Calu3 (cell line): Measurements from ENCODE around the gene SLC9A4. TPM values are rescaled to one million over a fixed set of nuclear protein-coding genes. Genes with fewer than 3 reads are reported as not detected.

Experiments used
- BruUV-seq: library from RNA; stranded (reverse); fragments of 400-500 nt; replicated peaks from 2 replicates; lab custom pipeline; 2021; lab: Mats Ljungman, UMichigan
- CTCF ChIA-PET: fragments of 300-600 bp; sonication (Branson Sonifier 250); formaldehyde crosslinking; loops from one replicate; lab custom pipeline; 2022; ENCODE audit warnings: antibody characterized with exemption; lab: Charles Lee
- DNase-seq: peaks from one replicate; pipeline ENCODE4 v3.0.0; 2022
- H3K27ac Mint-ChIP-seq: one replicate; pipeline ENCODE4 v1.8.0; 2022; ENCODE audit warnings: mixed read lengths; ENCODE audit not compliant: unreplicated experiment
- H3K27me3 Mint-ChIP-seq: one replicate; pipeline ENCODE4 v1.8.0; 2022; ENCODE audit warnings: mixed read lengths; ENCODE audit not compliant: unreplicated experiment
- H3K36me3 Mint-ChIP-seq: one replicate; pipeline ENCODE4 v1.8.0; 2022; ENCODE audit warnings: mild to moderate bottlenecking, moderate library complexity, mixed read lengths; ENCODE audit not compliant: insufficient read depth, unreplicated experiment
- H3K4me1 Mint-ChIP-seq: one replicate; pipeline ENCODE4 v1.8.0; 2022; ENCODE audit warnings: mild to moderate bottlenecking, low read depth, mixed read lengths; ENCODE audit not compliant: unreplicated experiment
- H3K4me3 Mint-ChIP-seq: one replicate; pipeline ENCODE4 v1.8.0; 2022; ENCODE audit warnings: mild to moderate bottlenecking, low read depth, moderate library complexity, mixed read lengths; ENCODE audit not compliant: unreplicated experiment
- H3K9me3 Mint-ChIP-seq: one replicate; pipeline ENCODE4 v1.8.0; 2022; ENCODE audit warnings: low read depth, mixed read lengths; ENCODE audit not compliant: unreplicated experiment
- intact Hi-C: fragments of 100-400 bp; cut with micrococcal nuclease; formaldehyde crosslinking; loops from one replicate; pipeline ENCODE4 v1.10.0; 2022; ENCODE audit not compliant: unreplicated experiment
- total RNA-seq: library from RNA; stranded (reverse); gene quantifications from 2 replicates; pipeline ENCODE4 v1.2.3, GENCODE V29; 2022
- TF ChIP-seq, protein P1 (sequence below): fragments of 200-600 bp; IDR thresholded peaks from one replicate; pipeline ENCODE4 v1.8.0; 2022; ENCODE audit warnings: antibody characterized with exemption; ENCODE audit not compliant: unreplicated experiment

SLC9A4 gene
- total RNA-seq, 1 experiment from 2014 or later = 0.12 TPM

DNA sequence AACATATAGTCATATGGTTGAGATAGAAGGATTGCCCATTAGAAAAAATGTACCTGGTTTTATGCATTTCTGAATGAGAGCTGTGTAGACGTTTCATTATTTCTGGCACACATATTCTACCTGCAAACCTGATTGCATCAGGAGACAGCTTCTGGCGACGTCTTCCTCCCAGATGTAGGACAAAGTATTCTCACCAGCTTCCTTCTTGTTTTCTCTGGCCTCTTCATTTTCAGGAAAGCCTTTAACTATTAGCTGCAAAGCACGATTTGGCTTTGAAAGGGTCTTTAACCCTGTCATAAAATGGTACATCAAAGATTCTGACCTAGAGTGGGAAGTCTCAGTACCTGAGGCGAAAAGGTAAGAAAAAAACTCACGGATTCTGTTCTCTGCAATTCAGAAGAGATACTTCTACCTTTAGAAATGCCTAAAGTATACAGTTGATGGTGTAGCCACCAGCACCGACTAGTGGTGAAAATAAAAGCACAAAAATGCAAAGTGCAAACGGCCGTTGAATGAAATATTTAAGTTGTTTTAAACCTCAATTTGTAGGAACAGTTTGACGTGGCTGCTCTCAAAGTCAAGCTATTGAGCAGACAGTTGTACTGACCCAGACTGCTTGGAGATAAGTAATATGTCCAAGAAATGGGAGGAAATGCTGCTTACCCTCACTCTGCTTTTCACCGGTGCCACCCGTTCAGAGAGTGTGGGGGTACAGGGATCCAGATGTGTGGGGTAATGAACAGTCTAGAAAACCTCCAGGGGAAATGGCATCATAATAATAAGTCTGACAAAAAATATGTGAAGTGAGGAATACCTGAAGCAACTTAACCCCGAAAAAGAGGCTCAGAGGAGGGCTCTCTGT lies 29.8 kb upstream of the SLC9A4 start:
- CTCF ChIA-PET = interaction anchor here (0.5 to 1.3 kb wide), 3 partner anchors 25 to 202 kb away, joined by 5 read pairs; no protein-coding TSS in a partner anchor
- H3K9me3 Mint-ChIP-seq = no peaks in the 10 kb centered on the region
- no peaks in the 10 kb centered on the region for H3K36me3 Mint-ChIP-seq
- intact Hi-C loops = loop anchor here (1.0 to 10.0 kb wide), 7 partner anchors 86 to 1028 kb away; partner anchors contain the start of gene IL18R1
- H3K27me3 Mint-ChIP-seq = no peaks in the 10 kb centered on the region
- peak; percentile 16 for DNase-seq
- TF ChIP-seq, protein P1, sequence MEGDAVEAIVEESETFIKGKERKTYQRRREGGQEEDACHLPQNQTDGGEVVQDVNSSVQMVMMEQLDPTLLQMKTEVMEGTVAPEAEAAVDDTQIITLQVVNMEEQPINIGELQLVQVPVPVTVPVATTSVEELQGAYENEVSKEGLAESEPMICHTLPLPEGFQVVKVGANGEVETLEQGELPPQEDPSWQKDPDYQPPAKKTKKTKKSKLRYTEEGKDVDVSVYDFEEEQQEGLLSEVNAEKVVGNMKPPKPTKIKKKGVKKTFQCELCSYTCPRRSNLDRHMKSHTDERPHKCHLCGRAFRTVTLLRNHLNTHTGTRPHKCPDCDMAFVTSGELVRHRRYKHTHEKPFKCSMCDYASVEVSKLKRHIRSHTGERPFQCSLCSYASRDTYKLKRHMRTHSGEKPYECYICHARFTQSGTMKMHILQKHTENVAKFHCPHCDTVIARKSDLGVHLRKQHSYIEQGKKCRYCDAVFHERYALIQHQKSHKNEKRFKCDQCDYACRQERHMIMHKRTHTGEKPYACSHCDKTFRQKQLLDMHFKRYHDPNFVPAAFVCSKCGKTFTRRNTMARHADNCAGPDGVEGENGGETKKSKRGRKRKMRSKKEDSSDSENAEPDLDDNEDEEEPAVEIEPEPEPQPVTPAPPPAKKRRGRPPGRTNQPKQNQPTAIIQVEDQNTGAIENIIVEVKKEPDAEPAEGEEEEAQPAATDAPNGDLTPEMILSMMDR = peak; percentile 28
- no peak overlapping the region for H3K4me3 Mint-ChIP-seq
- H3K4me1 Mint-ChIP-seq = no peaks in the 10 kb centered on the region
- no peak overlapping the region for H3K27ac Mint-ChIP-seq
- no TSS peak for BruUV-seq

- DNase-seq = no peak
- BruUV-seq = no TSS peak
- intact Hi-C loops = loop anchor here (5.0 to 10.0 kb wide), 5 partner anchors 87 to 1029 kb away; partner anchors contain the start of gene IL18R1
- Mint-ChIP-seq H3K27me3 (no peaks in the 10 kb centered on the region), H3K4me1 (no peaks in the 10 kb centered on the region), H3K27ac (no peak overlapping the region), H3K9me3 (no peaks in the 10 kb centered on the region), H3K4me3 (no peak overlapping the region), H3K36me3 (no peaks in the 10 kb centered on the region)
- CTCF ChIA-PET = no interaction called here
- TF ChIP-seq, protein P1 = no peak
These were observed 28.8 kb upstream of the SLC9A4 start for GRCh38 chr2:102444233-102444632.

- H3K4me1 Mint-ChIP-seq = no peaks in the 10 kb centered on the region
- CTCF ChIA-PET = no interaction called here
- no peaks in the 10 kb centered on the region for H3K9me3 Mint-ChIP-seq
- BruUV-seq = no TSS peak
- TF ChIP-seq, protein P1 = no peak
- intact Hi-C loops = loop anchor here (10.0 kb wide), 3 partner anchors 258 to 1032 kb away; no protein-coding TSS in a partner anchor
- H3K27me3 Mint-ChIP-seq = no peaks in the 10 kb centered on the region
- H3K4me3 Mint-ChIP-seq = no peak overlapping the region
- DNase-seq = no peak
- H3K27ac Mint-ChIP-seq = no peak overlapping the region
- H3K36me3 Mint-ChIP-seq = no peaks in the 10 kb centered on the region
These were observed 26.1 kb upstream of the SLC9A4 start for GRCh38 chr2:102446936-102447335.

DNA sequence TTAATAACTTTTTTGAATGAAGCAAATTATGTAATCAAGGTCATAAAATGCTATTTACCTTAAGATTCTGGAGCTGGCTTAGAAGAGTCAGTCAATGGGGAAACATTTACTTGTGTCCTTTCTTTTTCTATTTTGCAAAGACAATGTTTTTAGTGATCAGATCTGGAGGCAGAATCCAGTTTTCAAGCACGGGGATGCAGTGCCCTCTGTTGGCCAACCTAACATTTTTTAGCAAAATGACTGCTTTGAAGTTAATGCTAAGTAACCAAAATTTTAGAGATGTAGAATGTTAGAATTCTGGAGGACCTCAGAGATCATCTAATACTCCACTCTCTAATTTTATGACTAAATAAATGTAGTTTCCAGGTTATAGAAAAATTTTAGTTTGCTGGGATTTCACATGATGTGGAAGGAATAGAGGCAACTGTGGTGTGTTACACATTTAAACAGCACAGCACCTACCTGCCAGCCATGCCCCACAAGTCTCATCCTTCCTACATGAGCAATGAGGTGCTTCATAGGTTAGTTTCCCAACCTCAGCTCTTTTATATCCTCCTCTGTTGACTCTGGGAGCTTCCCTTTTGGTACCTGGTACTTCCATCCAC lies 23.6 kb upstream of the SLC9A4 start:
- no peaks in the 10 kb centered on the region for H3K27me3 Mint-ChIP-seq
- peak; percentile 62 for DNase-seq
- BruUV-seq = no TSS peak
- H3K27ac Mint-ChIP-seq = no peak overlapping the region
- intact Hi-C loops = loop anchor here (10.0 kb wide), 3 partner anchors 255 to 1035 kb away; no protein-coding TSS in a partner anchor
- no peaks in the 10 kb centered on the region for H3K4me1 Mint-ChIP-seq
- no peaks in the 10 kb centered on the region for H3K9me3 Mint-ChIP-seq
- no peaks in the 10 kb centered on the region for H3K36me3 Mint-ChIP-seq
- no peak overlapping the region for H3K4me3 Mint-ChIP-seq
- TF ChIP-seq, protein P1 = peak; percentile 21
- CTCF ChIA-PET = no interaction called here
